ENCODE data around the gene ARMC9.

Gene ARMC9

DNA sequence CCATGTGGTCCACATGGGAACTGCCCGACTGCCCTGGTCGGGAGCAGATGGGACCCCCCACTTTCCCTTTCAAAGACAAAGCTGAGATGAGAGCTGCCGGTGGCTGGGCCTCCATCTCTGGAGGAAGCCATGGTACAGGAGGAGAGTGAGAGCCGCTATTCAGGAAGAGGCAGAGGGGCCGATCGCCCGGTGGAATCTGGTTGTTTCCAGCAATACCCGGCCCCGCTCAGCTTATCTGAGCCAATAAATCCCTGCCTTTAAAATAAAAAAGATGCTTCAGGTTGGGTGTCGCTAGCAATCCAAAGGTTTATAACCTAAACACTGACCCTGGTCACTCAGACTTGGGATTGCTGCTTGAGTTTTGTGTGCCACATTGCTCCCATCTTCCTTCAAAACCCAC, 181.9 kb downstream of the ARMC9 start:
- H3K4me3 ChIP-seq (ENCODE audit: control insufficient read depth, low read depth, low read length) = no peak overlapping the region
- TF ChIP-seq, protein P1, sequence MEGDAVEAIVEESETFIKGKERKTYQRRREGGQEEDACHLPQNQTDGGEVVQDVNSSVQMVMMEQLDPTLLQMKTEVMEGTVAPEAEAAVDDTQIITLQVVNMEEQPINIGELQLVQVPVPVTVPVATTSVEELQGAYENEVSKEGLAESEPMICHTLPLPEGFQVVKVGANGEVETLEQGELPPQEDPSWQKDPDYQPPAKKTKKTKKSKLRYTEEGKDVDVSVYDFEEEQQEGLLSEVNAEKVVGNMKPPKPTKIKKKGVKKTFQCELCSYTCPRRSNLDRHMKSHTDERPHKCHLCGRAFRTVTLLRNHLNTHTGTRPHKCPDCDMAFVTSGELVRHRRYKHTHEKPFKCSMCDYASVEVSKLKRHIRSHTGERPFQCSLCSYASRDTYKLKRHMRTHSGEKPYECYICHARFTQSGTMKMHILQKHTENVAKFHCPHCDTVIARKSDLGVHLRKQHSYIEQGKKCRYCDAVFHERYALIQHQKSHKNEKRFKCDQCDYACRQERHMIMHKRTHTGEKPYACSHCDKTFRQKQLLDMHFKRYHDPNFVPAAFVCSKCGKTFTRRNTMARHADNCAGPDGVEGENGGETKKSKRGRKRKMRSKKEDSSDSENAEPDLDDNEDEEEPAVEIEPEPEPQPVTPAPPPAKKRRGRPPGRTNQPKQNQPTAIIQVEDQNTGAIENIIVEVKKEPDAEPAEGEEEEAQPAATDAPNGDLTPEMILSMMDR (IDR thresholded peaks at IDR 0.05; ENCODE audit: control insufficient read depth, insufficient read depth, low read depth, low read length, missing control alignments) = no peak
- no peak for DNase-seq (ENCODE audit: low read depth)

GRCh38 chr2:231380991-231381847, 182.8 kb downstream of the ARMC9 start:
- DNase-seq (ENCODE audit: low read depth) = no peak
- no peak overlapping the region for H3K4me3 ChIP-seq (ENCODE audit: control insufficient read depth, low read depth, low read length)
- TF ChIP-seq, protein P1 (IDR thresholded peaks at IDR 0.05; ENCODE audit: control insufficient read depth, insufficient read depth, low read depth, low read length, missing control alignments) = no peak

DNA sequence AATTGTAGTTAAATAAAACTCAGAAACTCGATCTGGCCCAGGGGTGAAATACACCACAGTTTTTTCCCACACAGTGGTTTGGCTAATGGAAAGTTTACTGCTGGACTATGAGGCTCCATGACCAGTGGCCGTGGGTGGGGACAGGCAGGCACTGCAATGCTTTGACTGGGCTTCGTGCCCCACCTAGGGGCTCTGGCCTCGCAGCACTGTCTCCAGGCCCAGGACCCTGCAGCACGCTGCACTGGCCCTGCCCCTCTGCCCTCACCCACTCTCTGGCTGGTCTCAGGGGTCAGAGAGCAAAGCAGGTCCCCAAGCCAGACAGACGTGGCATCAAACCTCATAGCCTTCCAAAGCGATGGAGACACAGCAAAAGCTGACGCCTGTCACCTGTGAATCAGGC, 183.7 kb downstream of the ARMC9 start:
- TF ChIP-seq, protein P1 (IDR thresholded peaks at IDR 0.05; ENCODE audit: control insufficient read depth, insufficient read depth, low read depth, low read length, missing control alignments) = no peak
- no peak for DNase-seq (ENCODE audit: low read depth)
- no peak overlapping the region for H3K4me3 ChIP-seq (ENCODE audit: control insufficient read depth, low read depth, low read length)

GRCh38 chr2:231383416-231384108, 185.1 kb downstream of the ARMC9 start:
- TF ChIP-seq, protein P1 (IDR thresholded peaks at IDR 0.05; ENCODE audit: control insufficient read depth, insufficient read depth, low read depth, low read length, missing control alignments) = no peak
- DNase-seq (ENCODE audit: low read depth) = no peak
- no peak overlapping the region for H3K4me3 ChIP-seq (ENCODE audit: control insufficient read depth, low read depth, low read length)

DNA sequence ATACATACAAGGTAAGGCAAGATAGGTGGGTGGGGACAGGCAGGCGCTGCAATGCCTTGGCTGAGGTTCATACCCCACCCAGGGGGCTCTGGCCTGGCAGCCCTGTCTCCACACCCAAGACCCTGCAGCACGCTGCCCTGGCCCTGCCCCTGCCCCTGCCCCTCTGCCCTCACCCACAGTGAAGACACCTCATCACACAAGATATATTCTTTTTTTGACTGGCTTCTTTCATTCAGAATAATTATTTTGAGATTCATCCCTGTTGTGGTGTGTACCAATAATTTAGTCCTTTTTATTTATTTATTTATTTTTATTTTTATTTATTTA, 185.6 kb downstream of the ARMC9 start:
- DNase-seq (ENCODE audit: low read depth) = no peak
- no peak overlapping the region for H3K4me3 ChIP-seq (ENCODE audit: control insufficient read depth, low read depth, low read length)
- TF ChIP-seq, protein P1 (IDR thresholded peaks at IDR 0.05; ENCODE audit: control insufficient read depth, insufficient read depth, low read depth, low read length, missing control alignments) = no peak

- DNase-seq (ENCODE audit: low read depth) = no peak
- no peak overlapping the region for H3K4me3 ChIP-seq (ENCODE audit: control insufficient read depth, low read depth, low read length)
- TF ChIP-seq, protein P1 (IDR thresholded peaks at IDR 0.05; ENCODE audit: control insufficient read depth, insufficient read depth, low read depth, low read length, missing control alignments) = no peak
These were observed 186.5 kb downstream of the ARMC9 start for GRCh38 chr2:231384970-231385369.
